Upper lobe of right lung (tissue), 1 donor: ENCODE results near the gene GPR137C. TPM values are rescaled to one million over a fixed set of nuclear protein-coding genes. Genes with fewer than 3 reads are reported as not detected.

Experiments used
- ATAC-seq: fragments of 200-7000 bp; cut with Tn5 transposase; one replicate; pipeline ENCODE4 v1.9.1; 2020; ENCODE audit warnings: mild to moderate bottlenecking, moderate library complexity
- DNase-seq: peaks from one replicate; pipeline ENCODE4 v3.0.0-alpha.2; 2020
- H3K27ac ChIP-seq: fragments of 200-600 bp; one replicate; pipeline ENCODE4 v1.8.0; 2022
- H3K27me3 ChIP-seq: fragments of 200-600 bp; one replicate; pipeline ENCODE4 v1.8.0; 2022; ENCODE audit warnings: mild to moderate bottlenecking
- H3K36me3 ChIP-seq: fragments of 200-600 bp; one replicate; pipeline ENCODE4 v1.8.0; 2022
- H3K4me1 ChIP-seq: fragments of 200-600 bp; one replicate; pipeline ENCODE4 v1.8.0; 2022
- H3K4me3 ChIP-seq: fragments of 200-600 bp; one replicate; pipeline ENCODE4 v1.8.0; 2022; ENCODE audit warnings: mild to moderate bottlenecking
- H3K9me3 ChIP-seq: fragments of 200-600 bp; one replicate; pipeline ENCODE4 v1.8.0; 2022
- intact Hi-C: fragments of 100-400 bp; cut with DNase I; formaldehyde crosslinking; loops from one replicate; pipeline ENCODE4 v1.11.0; 2022
- total RNA-seq: library from RNA; stranded (reverse); fragmentation: NEBNext Ultra II Directional; extraction: Animal tissue kit (Norgen Biotek cat#: 25700); gene quantifications from one replicate; pipeline ENCODE4 v1.2.1, GENCODE V29; 2021
- TF ChIP-seq, protein P1 (sequence below): fragments of 200-600 bp; IDR thresholded peaks from one replicate; pipeline ENCODE4 v1.8.0; 2022; ENCODE audit warnings: antibody characterized with exemption
- donor health status: DM: no; HTN: yes; CAD: no; lungs with severe emphysema.

Gene GPR137C
- total RNA-seq, 1 donor from 2014 or later: 1.5 TPM

DNA sequence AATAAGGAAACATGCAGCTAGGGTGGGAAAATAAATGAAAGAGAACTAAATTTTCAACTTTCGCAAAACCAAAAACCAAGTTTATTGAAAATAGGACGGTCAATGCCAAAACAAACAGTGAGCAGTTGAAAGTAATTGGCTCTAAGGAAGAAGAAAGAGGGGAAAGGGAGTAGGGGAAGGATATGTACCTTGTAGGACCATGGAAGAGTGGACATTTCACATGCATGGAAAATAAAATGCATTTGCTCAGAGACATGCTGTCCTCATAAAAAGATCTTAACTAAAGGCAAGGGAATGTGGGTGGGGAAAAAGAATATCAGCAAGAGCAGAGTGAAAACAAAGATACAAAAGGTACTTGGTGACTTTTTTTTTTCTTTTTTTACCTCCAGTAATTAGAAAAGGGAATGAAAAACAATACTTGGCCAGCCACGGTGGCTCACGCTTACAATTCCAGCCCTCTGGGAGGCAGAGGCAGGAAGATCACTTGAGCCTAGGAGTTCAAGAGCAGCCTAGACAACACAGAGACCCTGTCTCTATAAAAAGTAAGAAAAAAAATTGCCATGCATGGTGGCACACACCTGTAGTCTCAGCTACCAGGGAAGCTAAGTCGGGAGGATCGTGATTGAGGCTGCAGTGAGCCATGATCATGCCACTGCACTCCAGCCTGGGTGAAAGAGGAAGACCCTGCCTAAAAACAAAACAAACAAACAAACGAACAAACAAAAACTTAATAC lies 6.9 kb upstream of the GPR137C start:
- Histone ChIP-seq H3K27ac (no peak overlapping the region), H3K4me1 (peaks cover 2% of the 10 kb centered on the region), H3K27me3 (no peaks in the 10 kb centered on the region), H3K36me3 (no peaks in the 10 kb centered on the region), H3K4me3 (no peak overlapping the region), H3K9me3 (no peaks in the 10 kb centered on the region)
- no peak for DNase-seq
- intact Hi-C loops: no loop called here
- TF ChIP-seq, protein P1, sequence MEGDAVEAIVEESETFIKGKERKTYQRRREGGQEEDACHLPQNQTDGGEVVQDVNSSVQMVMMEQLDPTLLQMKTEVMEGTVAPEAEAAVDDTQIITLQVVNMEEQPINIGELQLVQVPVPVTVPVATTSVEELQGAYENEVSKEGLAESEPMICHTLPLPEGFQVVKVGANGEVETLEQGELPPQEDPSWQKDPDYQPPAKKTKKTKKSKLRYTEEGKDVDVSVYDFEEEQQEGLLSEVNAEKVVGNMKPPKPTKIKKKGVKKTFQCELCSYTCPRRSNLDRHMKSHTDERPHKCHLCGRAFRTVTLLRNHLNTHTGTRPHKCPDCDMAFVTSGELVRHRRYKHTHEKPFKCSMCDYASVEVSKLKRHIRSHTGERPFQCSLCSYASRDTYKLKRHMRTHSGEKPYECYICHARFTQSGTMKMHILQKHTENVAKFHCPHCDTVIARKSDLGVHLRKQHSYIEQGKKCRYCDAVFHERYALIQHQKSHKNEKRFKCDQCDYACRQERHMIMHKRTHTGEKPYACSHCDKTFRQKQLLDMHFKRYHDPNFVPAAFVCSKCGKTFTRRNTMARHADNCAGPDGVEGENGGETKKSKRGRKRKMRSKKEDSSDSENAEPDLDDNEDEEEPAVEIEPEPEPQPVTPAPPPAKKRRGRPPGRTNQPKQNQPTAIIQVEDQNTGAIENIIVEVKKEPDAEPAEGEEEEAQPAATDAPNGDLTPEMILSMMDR: no peak
- no peak for ATAC-seq

DNA sequence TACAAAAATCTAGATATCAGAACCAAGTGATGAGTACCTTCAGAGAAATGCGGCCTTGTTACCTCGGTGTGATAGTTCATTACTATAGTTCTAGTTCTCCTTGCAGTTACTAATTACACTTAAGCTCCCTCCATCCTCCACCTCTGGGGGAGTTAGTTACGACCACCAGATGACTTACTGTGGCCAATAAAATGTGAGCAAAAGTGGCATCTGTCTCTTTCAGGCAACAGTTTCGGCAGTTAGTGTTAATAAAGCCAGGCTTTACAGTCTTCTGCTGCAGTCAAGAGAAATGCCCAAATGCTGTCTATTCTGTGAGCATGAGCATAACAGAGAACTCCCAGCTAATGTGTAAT lies 6.3 kb upstream of the GPR137C start:
- H3K27me3 ChIP-seq: no peaks in the 10 kb centered on the region
- H3K27ac ChIP-seq: no peak overlapping the region
- TF ChIP-seq, protein P1: no peak
- intact Hi-C loops: no loop called here
- DNase-seq: no peak
- no peaks in the 10 kb centered on the region for H3K36me3 ChIP-seq
- H3K9me3 ChIP-seq: no peaks in the 10 kb centered on the region
- H3K4me1 ChIP-seq: peaks cover 7% of the 10 kb centered on the region
- ATAC-seq: no peak
- H3K4me3 ChIP-seq: no peak overlapping the region

DNA sequence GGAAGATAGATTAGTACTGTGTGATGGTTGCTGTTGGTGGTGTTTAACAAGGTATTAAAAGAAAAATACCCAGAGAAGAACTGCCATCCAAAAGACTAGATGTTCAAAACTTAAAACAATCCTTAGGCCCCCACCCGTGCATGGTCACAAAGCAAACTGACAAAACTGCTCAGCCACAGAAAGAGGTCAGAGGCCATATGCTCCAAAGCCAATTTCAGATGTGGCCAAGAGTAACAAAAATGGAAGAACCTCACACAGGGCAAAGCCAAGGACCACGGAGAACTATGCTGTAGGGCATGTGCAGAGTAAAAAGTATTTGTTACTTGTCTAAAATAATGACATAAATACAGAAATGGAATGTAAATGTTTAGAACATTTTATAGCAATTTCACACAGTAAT lies 5.6 kb upstream of the GPR137C start:
- intact Hi-C loops: no loop called here
- Histone ChIP-seq H3K9me3 (no peaks in the 10 kb centered on the region), H3K4me3 (no peak overlapping the region), H3K27ac (no peak overlapping the region), H3K36me3 (no peaks in the 10 kb centered on the region), H3K4me1 (peaks cover 10% of the 10 kb centered on the region), H3K27me3 (no peaks in the 10 kb centered on the region)
- ATAC-seq (no peak), DNase-seq (no peak)
- TF ChIP-seq, protein P1: no peak

DNA sequence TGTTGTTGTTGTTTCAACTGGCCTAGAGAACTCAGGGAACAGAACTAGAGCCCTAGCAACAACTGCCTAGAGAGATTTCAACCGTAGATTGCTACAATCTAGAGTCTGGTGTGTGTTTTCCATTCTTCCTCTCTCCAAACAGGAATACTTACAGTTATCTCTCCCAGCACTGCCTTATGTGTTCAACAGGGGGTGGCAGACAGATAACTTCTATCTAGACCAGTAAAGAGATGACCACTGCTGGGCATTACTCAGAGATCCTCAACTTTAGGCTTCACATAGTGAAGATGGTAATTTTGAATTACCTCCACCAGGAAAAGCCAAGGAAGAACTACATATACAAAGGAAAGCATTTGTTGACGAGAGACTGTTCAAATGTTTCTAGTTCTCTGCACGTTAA lies 5.1 kb upstream of the GPR137C start:
- H3K27ac ChIP-seq: no peak overlapping the region
- H3K36me3 ChIP-seq: no peaks in the 10 kb centered on the region
- DNase-seq (no peak), ATAC-seq (no peak)
- intact Hi-C loops: no loop called here
- no peaks in the 10 kb centered on the region for H3K27me3 ChIP-seq
- H3K4me1 ChIP-seq: peaks cover 10% of the 10 kb centered on the region
- H3K9me3 ChIP-seq: no peaks in the 10 kb centered on the region
- H3K4me3 ChIP-seq: no peak overlapping the region
- TF ChIP-seq, protein P1: no peak

DNA sequence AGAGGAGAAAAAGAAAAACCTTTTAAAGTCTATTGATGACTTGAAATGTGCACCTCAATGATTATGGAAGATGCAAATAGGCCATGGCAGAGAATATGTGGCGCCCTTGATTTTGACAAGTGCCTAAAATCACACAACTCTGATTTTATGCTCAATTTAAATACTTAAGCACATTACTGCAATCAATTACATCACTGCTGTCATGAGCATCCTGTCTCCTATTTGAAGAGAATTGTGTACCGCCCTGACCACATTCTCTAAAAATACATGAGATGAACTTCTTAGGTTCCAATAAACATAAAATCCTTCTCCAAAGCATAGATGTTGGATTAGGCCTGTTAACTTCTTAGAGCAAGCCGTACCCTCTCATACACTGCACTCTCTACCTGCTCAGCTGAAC lies 2.0 kb upstream of the GPR137C start:
- no peak for DNase-seq
- H3K4me3 ChIP-seq: no peak overlapping the region

More for the DNA sequence above, 2.0 kb upstream of the GPR137C start:
- Histone ChIP-seq H3K4me1 (peaks cover 10% of the 10 kb centered on the region), H3K36me3 (no peaks in the 10 kb centered on the region), H3K27me3 (no peaks in the 10 kb centered on the region), H3K9me3 (no peaks in the 10 kb centered on the region), H3K27ac (no peak overlapping the region)
- intact Hi-C loops: no loop called here
- TF ChIP-seq, protein P1: no peak
- ATAC-seq: no peak
